Esophagus (tissue), 2 donors: ENCODE data around the gene SLCO4A1. TPM values are rescaled to one million over a fixed set of nuclear protein-coding genes. Genes with fewer than 3 reads are reported as not detected.
"Not testable (repeated sequence)": the region's sequence is repeated elsewhere in the genome, so short reads cannot be mapped to it uniquely, and the experiment has no call there.

Source experiments
- H3K27ac ChIP-seq, 2 donors: one replicate each; pipeline ENCODE4 v1.5.1; 2013; ENCODE audit warnings: low read depth in 2 of 2, mild to moderate bottlenecking in 2 of 2, inconsistent platforms in 1 of 2, low read length in 1 of 2, moderate library complexity in 1 of 2
- H3K27me3 ChIP-seq, 2 donors: one replicate each; pipeline ENCODE4 v1.6.1; 2013; ENCODE audit warnings: low read length in 2 of 2, control low read depth in 1 of 2, mild to moderate bottlenecking in 1 of 2; ENCODE audit not compliant: insufficient read depth in 2 of 2, control insufficient read depth in 1 of 2
- H3K36me3 ChIP-seq, 2 donors: one replicate each; pipeline ENCODE4 v1.6.1; 2013; ENCODE audit warnings: low read length in 1 of 2; ENCODE audit not compliant: control insufficient read depth in 2 of 2, insufficient read depth in 2 of 2
- H3K4me1 ChIP-seq, 2 donors: one replicate each; pipeline ENCODE4 v1.6.1; 2013; ENCODE audit warnings: low read length in 1 of 2; ENCODE audit not compliant: control insufficient read depth in 2 of 2, insufficient read depth in 2 of 2
- H3K4me3 ChIP-seq, 2 donors: one replicate each; pipeline ENCODE4 v1.5.1; 2013; ENCODE audit warnings: low read length in 2 of 2, mild to moderate bottlenecking in 2 of 2, low read depth in 1 of 2, moderate library complexity in 1 of 2
- H3K9me3 ChIP-seq, 2 donors: one replicate each; pipeline ENCODE4 v1.6.1; 2013; ENCODE audit warnings: mild to moderate bottlenecking in 2 of 2, low read depth in 1 of 2, low read length in 1 of 2, moderate library complexity in 1 of 2; ENCODE audit not compliant: control insufficient read depth in 2 of 2, insufficient read depth in 1 of 2
- WGBS, 2 donors: extraction: QIAGEN DNeasy Blood & Tissue Kit; methylation state at CpG; one replicate each; pipeline ENCODE4 v1.1.7; 2013; 5-methylcytosine and 5-hydroxymethylcytosine counted together
- polyA plus RNA-seq, 2 donors: library from polyadenylated mRNA; stranded (reverse); fragments of 200-250 nt; gene quantifications; one replicate each; pipeline ENCODE4 v1.2.3, GENCODE V29; 2013
- donor health status: healthy with polysubstance abuse.
- donor health status: Bipolar disorder and iron deficiency.

Gene SLCO4A1
- polyA plus RNA-seq, 2 donors = 12.5 to 29.3 TPM

DNA sequence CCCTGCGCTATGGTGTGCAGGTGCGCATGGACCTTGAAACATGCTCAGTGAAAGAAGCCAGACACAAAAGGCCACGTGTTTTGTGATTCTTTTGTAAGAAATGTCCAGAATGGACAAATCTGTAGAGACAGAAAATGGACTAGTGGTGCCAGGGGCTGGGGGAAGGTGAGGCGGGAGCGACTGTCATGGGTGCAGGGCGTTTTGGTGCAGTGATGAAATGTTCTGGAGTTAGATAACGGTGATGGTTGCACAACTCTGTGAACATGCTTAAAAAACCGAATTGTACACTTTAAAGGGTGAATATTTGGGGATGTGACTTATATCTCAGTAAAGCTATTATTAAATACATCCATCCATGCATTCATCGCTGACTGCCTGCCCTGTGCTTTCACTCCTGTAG is 34.7 kb downstream of the SLCO4A1 start:
- H3K4me3 ChIP-seq = no peak overlapping the region
- H3K4me1 ChIP-seq = no peaks in the 10 kb centered on the region
- H3K27me3 ChIP-seq = no peaks in the 10 kb centered on the region
- WGBS, 2 donors = 84 to 85% methylated on average over 9 of the region's 9 CpGs
- H3K27ac ChIP-seq = no peak overlapping the region
- no peaks in the 10 kb centered on the region for H3K9me3 ChIP-seq
- H3K36me3 ChIP-seq = peaks cover 0 to 2% of the 10 kb centered on the region in 2 donors

DNA sequence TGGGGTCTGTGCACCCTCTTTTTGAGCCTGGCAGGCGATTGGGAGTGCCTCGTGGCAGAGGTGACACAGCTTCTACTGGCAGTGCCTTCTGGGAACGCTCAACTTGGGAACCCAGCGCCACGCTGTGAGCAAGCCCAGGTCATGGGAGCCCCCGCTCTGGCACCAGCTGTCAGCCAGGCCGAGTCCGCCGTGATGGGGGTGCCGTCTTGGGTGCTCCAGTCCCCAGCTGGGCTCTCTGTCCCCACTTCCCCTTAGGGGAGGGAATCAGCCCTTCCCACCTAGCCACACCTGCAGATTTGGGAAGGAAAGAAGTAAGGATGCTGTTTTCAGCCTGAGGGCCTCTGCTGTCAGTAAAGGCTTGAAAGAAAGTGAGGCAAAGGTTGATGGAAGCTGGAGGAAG is 35.4 kb downstream of the SLCO4A1 start:
- WGBS, 2 donors = 73 to 77% methylated on average over 10 of the region's 10 CpGs
- Histone ChIP-seq H3K36me3 (no peaks in the 10 kb centered on the region), H3K4me3 (no peak overlapping the region), H3K27me3 (no peaks in the 10 kb centered on the region), H3K4me1 (peaks cover 0 to 2% of the 10 kb centered on the region in 2 donors), H3K27ac (no peak overlapping the region), H3K9me3 (peaks cover 0 to under 1% of the 10 kb centered on the region in 2 donors)

DNA sequence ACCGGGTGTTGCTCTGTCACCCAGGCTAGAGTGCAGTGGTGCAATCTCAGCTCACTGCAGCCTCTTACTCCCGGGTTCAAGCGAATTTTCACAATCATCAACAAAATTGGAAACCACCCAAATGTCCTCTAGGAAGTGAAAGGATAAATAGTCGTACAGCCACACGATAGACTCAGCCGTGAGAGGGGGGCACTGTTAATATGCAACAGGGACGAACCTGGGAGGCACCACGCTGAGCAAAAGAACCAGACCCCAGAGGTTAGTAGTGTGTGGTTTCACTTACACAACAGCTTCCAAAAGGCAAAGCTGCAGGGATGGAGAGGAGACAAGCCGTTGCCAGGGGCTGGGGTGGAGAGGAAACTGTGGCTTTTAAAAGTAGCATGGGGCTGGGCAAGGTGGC is 36.2 kb downstream of the SLCO4A1 start:
- H3K27me3 ChIP-seq = no peaks in the 10 kb centered on the region

DNA sequence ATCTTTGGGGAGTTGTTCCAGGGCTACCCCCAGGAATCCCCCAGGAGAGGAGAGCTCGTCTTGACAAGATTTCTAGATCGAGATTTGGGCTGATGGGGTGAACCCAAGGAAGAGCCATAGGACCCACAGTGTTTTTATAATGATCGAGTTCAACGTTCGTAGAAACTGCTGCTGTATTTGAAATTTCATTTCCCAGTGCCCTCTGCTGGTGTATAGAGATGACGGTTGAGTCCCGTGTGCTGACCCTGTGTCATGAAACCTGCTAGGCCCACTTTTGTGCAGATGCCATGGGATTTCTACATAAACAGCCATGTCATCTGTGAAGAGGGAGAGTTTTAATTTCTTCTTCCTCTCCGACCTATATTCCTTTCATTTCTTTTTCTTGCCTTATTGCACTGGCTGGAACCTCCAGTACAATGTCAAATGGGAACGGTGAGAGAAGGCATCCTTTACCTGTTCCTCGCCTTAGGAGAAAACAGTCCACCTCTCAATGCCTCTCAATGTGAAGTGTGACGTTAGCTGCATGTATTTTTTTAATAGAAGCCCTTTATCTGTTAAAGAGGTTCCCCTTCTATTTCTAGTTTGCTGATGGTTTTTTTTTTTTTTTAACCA is 37.8 kb downstream of the SLCO4A1 start:
- H3K9me3 ChIP-seq = peaks cover 0 to 2% of the 10 kb centered on the region in 2 donors
- WGBS, 2 donors = 92 to 94% methylated on average over 11 of the region's 11 CpGs
- H3K27me3 ChIP-seq = no peaks in the 10 kb centered on the region
- H3K4me1 ChIP-seq = peaks cover 0 to 2% of the 10 kb centered on the region in 2 donors
- no peaks in the 10 kb centered on the region for H3K36me3 ChIP-seq
- no peak overlapping the region for H3K27ac ChIP-seq
- no peak overlapping the region for H3K4me3 ChIP-seq

More for the DNA sequence above, 36.2 kb downstream of the SLCO4A1 start:
- Histone ChIP-seq H3K36me3 (no peaks in the 10 kb centered on the region), H3K9me3 (peaks cover 0 to 2% of the 10 kb centered on the region in 2 donors), H3K27ac (no peak overlapping the region), H3K4me1 (peaks cover 0 to 2% of the 10 kb centered on the region in 2 donors), H3K4me3 (no peak overlapping the region)
- 26 to 31% methylated on average over 9 of the region's 9 CpGs for WGBS, 2 donors

GRCh38 chr20:62682912-62683517 is 40.7 kb downstream of the SLCO4A1 start:
- Histone ChIP-seq H3K36me3 (no peaks in the 10 kb centered on the region), H3K4me1 (peaks cover 6 to 13% of the 10 kb centered on the region in 2 donors), H3K27me3 (no peaks in the 10 kb centered on the region), H3K27ac (no peak overlapping the region), H3K4me3 (no peak overlapping the region), H3K9me3 (peaks cover 0 to 2% of the 10 kb centered on the region in 2 donors)
- 86 to 87% methylated on average over 30 of the region's 30 CpGs for WGBS, 2 donors

DNA sequence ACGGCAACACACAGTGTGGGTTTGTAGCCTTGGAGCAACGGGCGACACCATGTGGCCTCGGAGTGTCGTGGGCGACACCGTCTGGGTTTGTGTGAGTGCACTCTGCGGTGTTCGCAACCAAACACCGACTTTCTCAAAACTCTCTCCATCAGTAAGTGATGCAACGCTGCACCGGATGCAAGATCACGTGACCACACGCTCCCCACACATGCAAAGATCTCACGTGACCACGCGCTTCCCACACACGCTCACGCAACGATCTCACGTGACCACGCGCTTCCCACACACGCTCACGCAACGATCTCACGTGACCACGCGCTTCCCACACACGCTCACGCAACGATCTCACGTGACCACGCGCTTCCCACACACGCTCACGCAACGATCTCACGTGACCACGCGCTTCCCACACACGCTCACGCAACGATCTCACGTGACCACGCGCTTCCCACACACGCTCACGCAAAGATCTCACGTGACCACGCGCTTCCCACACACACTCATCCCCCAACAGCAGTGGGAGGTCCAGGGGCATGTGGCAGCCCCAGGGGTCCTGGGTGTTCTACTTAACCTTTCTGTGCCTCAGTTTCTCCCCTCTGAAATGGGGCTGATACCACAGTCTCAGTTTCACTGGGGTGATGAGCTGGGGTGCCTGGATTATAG is 41.5 kb downstream of the SLCO4A1 start:
- not testable (repeated sequence) for H3K27me3 ChIP-seq, H3K4me3 ChIP-seq, H3K9me3 ChIP-seq, H3K36me3 ChIP-seq, H3K27ac ChIP-seq
- peaks cover 6 to 13% of the 10 kb centered on the region in 2 donors for H3K4me1 ChIP-seq
- 95 to 96% methylated on average over 34 to 42 of the region's 52 CpGs for WGBS, 2 donors

DNA sequence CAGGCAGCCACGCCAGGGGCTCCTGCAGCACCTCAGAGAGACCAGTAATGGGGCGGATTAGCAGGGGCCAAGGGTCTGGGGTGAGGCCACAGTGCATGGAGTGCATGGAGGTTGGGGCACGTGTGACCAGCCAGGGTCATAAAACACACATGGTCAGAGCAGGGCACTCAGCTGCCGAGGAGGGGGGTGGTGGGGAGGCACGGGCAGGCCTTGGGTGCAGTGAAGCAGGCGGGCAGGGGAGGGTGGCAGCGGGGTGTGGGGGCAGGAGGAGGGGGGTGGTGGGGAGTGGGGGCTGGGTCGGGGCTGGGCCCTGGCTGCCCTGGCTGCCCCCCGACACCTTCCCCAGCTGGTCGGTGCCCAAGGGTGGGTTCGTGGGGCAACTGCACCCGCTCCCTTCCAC is 42.7 kb downstream of the SLCO4A1 start:
- Histone ChIP-seq H3K9me3 (peaks cover 0 to 2% of the 10 kb centered on the region in 2 donors), H3K36me3 (no peaks in the 10 kb centered on the region), H3K27me3 (no peaks in the 10 kb centered on the region), H3K4me3 (no peak overlapping the region), H3K27ac (no peak overlapping the region), H3K4me1 (peaks cover 6 to 13% of the 10 kb centered on the region in 2 donors)
- 62 to 71% methylated on average over 10 to 12 of the region's 12 CpGs for WGBS, 2 donors

- peaks cover 6 to 13% of the 10 kb centered on the region in 2 donors for H3K4me1 ChIP-seq
- 24 to 35% methylated on average over 27 of the region's 27 CpGs for WGBS, 2 donors
- peaks cover 0 to 2% of the 10 kb centered on the region in 2 donors for H3K9me3 ChIP-seq
- H3K36me3 ChIP-seq = no peaks in the 10 kb centered on the region
- no peak overlapping the region for H3K4me3 ChIP-seq
- no peaks in the 10 kb centered on the region for H3K27me3 ChIP-seq
- H3K27ac ChIP-seq = no peak overlapping the region
Observed at GRCh38 chr20:62685781-62686555, 43.7 kb downstream of the SLCO4A1 start.
